Fibroblast of the aortic adventitia (primary cell): ENCODE data around the gene SLC15A1. TPM values are rescaled to one million over a fixed set of nuclear protein-coding genes. Genes with fewer than 3 reads are reported as not detected.
"Not testable (repeated sequence)": the region's sequence is repeated elsewhere in the genome, so short reads cannot be mapped to it uniquely, and the experiment has no call there.

Experiments used
- DNase-seq: peaks from one replicate; pipeline ENCODE4 v3.0.0-alpha.2; 2010; ENCODE audit warnings: low read depth
- H3K4me3 ChIP-seq: 2 replicates; pipeline ENCODE4 v1.5.1; 2011; ENCODE audit warnings: low read depth, mild to moderate bottlenecking, control low read depth, low read length, moderate library complexity
- small RNA-seq: library from RNA; depleted of rRNA; stranded (forward); fragments of <200 nt; gene quantifications from one replicate; pipeline ENCODE3, GENCODE V24; 2012
- total RNA-seq: library from RNA; depleted of rRNA; stranded (reverse); fragments of >200 nt; gene quantifications from 2 replicates; pipeline ENCODE4 v1.2.3, GENCODE V29; 2012; ENCODE audit warnings: low replicate concordance
- TF ChIP-seq, protein P1 (sequence below): IDR thresholded peaks from 2 replicates; pipeline ENCODE4 v1.5.1; 2011; ENCODE audit warnings: mild to moderate bottlenecking, low read length, control low read depth, inconsistent platforms; ENCODE audit not compliant: insufficient read depth

SLC15A1 gene
- total RNA-seq, 1 donor: not detected

DNA sequence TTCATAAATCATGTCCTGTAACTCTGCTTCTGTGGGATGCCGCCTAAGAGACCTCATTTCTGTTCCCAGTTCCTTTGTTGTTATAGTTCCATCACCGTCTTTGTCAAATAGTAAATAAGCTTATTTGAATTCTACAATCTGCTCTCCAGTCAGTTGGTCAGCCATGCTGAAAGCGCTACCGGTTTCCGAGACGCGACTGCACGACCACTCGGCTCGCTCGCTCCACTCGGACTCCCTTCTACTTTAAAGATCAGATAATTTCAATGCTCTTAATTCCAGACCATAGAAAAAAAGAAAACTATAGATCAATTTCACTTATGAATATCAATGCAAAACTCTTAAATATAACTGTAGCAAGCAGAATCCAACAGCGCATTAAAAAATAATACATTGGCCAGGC, 111.4 kb downstream of the SLC15A1 start:
- TF ChIP-seq, protein P1, sequence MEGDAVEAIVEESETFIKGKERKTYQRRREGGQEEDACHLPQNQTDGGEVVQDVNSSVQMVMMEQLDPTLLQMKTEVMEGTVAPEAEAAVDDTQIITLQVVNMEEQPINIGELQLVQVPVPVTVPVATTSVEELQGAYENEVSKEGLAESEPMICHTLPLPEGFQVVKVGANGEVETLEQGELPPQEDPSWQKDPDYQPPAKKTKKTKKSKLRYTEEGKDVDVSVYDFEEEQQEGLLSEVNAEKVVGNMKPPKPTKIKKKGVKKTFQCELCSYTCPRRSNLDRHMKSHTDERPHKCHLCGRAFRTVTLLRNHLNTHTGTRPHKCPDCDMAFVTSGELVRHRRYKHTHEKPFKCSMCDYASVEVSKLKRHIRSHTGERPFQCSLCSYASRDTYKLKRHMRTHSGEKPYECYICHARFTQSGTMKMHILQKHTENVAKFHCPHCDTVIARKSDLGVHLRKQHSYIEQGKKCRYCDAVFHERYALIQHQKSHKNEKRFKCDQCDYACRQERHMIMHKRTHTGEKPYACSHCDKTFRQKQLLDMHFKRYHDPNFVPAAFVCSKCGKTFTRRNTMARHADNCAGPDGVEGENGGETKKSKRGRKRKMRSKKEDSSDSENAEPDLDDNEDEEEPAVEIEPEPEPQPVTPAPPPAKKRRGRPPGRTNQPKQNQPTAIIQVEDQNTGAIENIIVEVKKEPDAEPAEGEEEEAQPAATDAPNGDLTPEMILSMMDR: no peak
- DNase-seq: no peak
- no peak overlapping the region for H3K4me3 ChIP-seq

DNA sequence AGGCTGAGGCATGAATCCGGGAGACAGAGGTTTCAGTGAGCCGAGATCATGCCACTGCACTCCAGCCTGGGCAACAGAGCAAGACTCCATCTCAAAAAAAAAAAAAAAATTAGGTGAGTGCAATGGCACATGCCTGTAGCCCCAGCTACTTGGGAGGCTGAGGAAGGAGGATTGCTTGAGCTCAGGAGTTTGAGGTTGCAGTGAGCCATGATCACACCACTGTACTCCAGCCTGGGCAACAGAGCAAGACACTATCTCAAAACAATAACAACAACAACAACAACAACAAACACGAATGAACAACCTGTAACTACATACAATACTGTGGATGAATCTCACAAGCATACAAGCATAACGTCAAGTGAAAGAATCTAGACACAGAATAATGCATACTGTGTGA, 112.7 kb downstream of the SLC15A1 start:
- H3K4me3 ChIP-seq, DNase-seq: not testable (repeated sequence)

DNA sequence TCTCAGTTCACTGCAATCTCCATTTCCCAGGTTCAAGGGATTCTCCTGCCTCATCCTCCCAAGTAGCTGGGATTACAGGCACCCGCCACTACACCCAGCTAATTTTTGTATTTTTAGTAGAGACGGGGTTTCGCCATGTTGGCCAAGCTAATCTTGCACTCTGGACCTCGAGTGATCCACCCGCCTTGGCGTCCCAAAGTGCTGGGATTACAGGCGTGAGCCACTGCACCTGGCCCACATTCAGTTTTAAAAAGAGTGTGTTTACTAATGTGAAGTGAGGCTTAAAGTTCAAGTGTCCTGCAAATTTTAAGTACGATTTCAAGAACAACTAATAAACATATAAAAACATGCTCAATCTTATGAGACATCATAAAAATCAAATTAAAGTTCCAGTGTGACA, 114.1 kb downstream of the SLC15A1 start:
- not testable (repeated sequence) for H3K4me3 ChIP-seq, DNase-seq

Small RNA genes lying within 50 kb of the gene (small RNA-seq; reads per million reads assigned to genes)
- not detected for gene RN7SL60P

Other genes starting within 250 kb of the SLC15A1 start
- gene STK24, start 175.6 kb downstream of the SLC15A1 start, total RNA-seq: 64.0 and 110 TPM in 2 replicates
- gene DOCK9, start 225.4 kb upstream of the SLC15A1 start, total RNA-seq: 10.8 and 28.1 TPM in 2 replicates